ENCODE results near the gene PLA2G4A. TPM values are rescaled to one million over a fixed set of nuclear protein-coding genes. Genes with fewer than 3 reads are reported as not detected.
"Not testable (repeated sequence)": the region's sequence is repeated elsewhere in the genome, so short reads cannot be mapped to it uniquely, and the experiment has no call there.

The PLA2G4A gene
- polyA plus RNA-seq, 1 donor: 7.9 TPM

- not testable (repeated sequence) for DNase-seq
Observed at GRCh38 chr1:186921386-186921785, 92.6 kb downstream of the PLA2G4A start.

GRCh38 chr1:186922814-186923213 is 94.1 kb downstream of the PLA2G4A start:
- DNase-seq: not testable (repeated sequence)

- no peak for DNase-seq
Observed at GRCh38 chr1:186923486-186923885, 94.7 kb downstream of the PLA2G4A start.

- DNase-seq: peak; percentile 4
Observed at GRCh38 chr1:186925881-186926669, 97.3 kb downstream of the PLA2G4A start.

- no peak for DNase-seq
Observed at GRCh38 chr1:186927884-186928283, 99.1 kb downstream of the PLA2G4A start.

- no peak for DNase-seq
Observed at GRCh38 chr1:186930238-186930637, 101.5 kb downstream of the PLA2G4A start.

GRCh38 chr1:186937016-186937670 is 108.4 kb downstream of the PLA2G4A start:
- DNase-seq: no peak

- DNase-seq: no peak
Observed at GRCh38 chr1:186943891-186944686, 115.3 kb downstream of the PLA2G4A start.

- DNase-seq: no peak
Observed at GRCh38 chr1:186945146-186945545, 116.4 kb downstream of the PLA2G4A start.

- no peak for DNase-seq
Observed at GRCh38 chr1:186948535-186948934, 119.8 kb downstream of the PLA2G4A start.

- DNase-seq: no peak
Observed at GRCh38 chr1:186949173-186949572, 120.4 kb downstream of the PLA2G4A start.

GRCh38 chr1:186950547-186950946 is 121.8 kb downstream of the PLA2G4A start:
- no peak for DNase-seq

GRCh38 chr1:186953876-186954275 is 125.1 kb downstream of the PLA2G4A start:
- DNase-seq: no peak

GRCh38 chr1:186957314-186957713 is 128.6 kb downstream of the PLA2G4A start:
- DNase-seq: no peak

- no peak for DNase-seq
Observed at GRCh38 chr1:186958520-186958919, 129.8 kb downstream of the PLA2G4A start.

- no peak for DNase-seq
Observed at GRCh38 chr1:186960861-186961260, 132.1 kb downstream of the PLA2G4A start.

- DNase-seq: no peak
Observed at GRCh38 chr1:186965847-186966246, 137.1 kb downstream of the PLA2G4A start.

- no peak for DNase-seq
Observed at GRCh38 chr1:186966456-186966855, 137.7 kb downstream of the PLA2G4A start.

GRCh38 chr1:186967656-186968394 is 139.1 kb downstream of the PLA2G4A start:
- no peak for DNase-seq

GRCh38 chr1:186974774-186975181 is 146.0 kb downstream of the PLA2G4A start:
- DNase-seq: no peak

- DNase-seq: no peak
Observed at GRCh38 chr1:186975220-186975619, 146.5 kb downstream of the PLA2G4A start.

GRCh38 chr1:186976700-186977099 is 148.0 kb downstream of the PLA2G4A start:
- DNase-seq: no peak

Measured in left kidney (tissue), 2 donors.